HG02763 (cell line): Measurements from ENCODE around the gene MSI2.

ENCODE experiments used
- ATAC-seq: cut with Tn5 transposase; IDR thresholded peaks from one replicate; pipeline ENCODE4 v1.9.1; 2021; ENCODE audit warnings: mild to moderate bottlenecking, moderate library complexity; ENCODE audit not compliant: unreplicated experiment

Gene MSI2

DNA sequence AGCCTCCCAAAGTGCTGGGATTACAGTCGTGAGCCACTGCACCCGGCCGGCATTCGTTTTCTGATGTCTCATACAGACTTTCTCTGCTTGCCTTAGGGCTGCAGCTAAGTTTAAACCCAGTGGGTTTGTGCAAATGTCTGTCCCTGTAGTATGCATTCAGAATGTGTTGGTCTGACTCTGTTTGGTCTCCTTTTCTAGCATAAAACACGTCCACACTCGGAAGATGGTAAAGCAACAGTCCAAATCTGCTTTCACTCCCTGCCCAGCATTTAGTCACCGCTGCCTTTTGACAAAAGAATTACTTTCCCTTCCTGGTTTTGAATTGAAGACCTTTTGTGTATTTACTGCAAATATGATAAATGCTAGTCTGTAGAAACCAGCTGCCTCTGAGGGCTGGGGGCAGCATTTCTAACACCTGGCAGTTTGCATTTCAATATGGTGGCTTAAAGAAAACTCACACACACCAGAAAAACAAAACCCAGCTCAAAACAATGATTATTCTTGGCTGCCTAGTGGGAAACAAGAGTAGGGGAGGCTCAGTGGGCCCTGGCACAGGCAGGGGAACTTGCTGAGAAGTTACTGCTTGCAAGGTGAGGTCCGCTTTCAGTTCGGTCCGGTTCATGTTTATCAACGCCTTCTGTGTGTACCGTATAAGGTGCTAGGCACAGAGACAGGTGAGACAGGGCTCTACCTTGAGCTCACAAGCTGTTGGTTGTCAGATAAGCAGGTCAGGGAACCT lies 56.9 kb downstream of the MSI2 start:
- ATAC-seq: no peak

DNA sequence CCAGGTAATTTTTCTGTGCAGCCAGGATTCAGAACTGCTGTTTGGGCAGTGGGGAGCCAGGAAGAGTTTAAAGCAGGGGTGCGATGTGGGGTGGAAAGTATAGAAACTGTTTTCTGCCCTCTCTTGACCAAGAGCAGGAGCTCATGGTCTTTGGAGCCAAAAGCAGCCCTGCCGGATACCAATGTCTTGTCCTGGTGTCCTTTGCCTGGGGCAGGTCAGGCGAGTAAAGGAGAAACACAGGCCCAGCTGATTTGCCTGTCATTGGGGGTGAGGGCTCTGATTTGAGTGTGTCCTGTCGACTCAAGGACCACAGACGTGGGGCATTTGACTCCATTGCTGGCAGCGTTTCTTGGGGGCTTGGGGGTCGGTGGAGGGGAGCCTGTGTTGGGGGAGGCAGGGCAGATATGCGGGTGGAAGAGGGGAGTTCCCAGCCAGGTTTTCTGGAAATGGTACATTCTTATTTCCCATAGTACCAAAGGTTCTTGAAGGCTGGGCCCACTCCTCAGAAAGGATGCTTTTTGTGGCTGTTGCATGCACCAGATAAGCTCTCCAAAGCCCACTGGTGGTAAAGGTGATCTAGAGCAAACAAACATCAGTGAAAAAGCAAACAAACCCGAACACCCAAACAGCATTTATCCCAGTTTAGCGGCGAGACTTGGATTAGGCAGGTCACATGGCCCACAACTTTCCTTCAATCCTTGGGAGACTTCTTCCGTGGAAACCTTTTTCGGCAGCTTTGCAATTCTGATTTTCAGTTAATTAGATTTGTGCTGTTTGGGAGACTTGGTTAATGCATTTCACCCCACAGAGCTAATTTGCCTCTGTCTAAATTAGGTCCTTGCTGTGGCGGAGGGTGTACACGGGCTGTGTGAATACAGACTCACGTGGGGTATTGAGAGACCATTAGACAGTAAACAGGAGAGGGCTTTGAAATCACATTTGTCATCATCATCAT lies 59.0 kb downstream of the MSI2 start:
- ATAC-seq: no peak

DNA sequence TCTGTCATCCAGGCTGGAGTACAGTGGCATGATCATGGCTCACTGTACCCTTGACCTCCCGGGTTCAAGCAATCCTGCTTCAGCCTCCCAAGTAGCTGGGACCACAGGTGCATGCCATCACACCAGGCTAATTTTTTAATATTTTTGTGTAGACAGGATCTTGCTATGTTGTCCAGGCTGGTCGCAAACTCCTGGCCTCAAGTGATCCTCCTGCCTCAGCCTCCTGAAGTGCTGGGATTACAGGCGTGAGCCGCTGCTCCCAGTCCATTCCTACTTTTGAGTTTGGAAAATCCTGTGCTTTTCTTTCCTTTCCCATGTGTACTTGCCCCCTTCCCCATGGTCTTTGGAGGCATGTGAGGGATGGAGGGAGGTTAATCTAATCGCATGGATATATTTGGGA lies 60.0 kb downstream of the MSI2 start:
- no peak for ATAC-seq

GRCh38 chr17:57317079-57317478 lies 60.8 kb downstream of the MSI2 start:
- ATAC-seq: no peak

- no peak for ATAC-seq
These were observed 62.6 kb downstream of the MSI2 start for GRCh38 chr17:57318913-57319312.

DNA sequence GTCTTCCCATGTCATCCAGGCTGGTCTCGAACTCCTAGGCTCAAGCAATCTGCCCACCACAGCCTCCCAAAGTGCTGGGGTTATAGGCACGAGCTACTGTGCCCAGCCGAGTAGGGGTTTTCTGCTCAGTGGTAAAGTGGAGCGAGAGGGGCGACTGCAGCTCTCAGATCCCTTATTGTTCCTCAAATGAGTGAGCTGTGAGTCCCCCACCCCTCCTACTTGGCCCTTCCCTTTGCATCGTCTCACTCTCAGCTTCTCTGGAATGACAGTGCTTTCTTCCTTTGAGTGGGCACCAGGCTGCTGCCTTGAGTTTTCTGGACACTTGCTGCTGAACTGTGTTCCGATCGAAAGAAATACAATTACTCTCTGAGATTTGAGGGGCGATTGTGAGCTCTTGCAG lies 63.5 kb downstream of the MSI2 start:
- no peak for ATAC-seq

GRCh38 chr17:57323391-57323790 lies 67.1 kb downstream of the MSI2 start:
- no peak for ATAC-seq

DNA sequence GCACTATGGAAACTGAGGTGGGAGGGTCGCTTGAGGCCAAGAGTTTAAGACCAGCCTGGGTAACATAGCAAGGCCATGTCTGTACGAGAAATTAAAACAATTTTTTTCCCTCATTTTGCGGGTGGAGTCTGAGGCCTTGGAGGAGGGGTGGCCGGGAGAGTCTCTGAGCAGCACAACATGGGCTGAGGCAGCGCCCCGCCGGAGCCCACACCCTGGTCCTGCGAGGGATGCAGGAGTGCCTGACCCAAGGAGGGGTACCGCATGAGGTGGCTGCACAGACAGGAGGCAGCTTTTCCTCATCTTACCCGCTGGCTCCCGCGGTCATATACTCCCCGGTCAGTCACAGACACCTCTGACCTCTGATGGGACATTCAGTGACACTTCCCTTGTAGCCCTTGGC lies 67.7 kb downstream of the MSI2 start:
- ATAC-seq: no peak

DNA sequence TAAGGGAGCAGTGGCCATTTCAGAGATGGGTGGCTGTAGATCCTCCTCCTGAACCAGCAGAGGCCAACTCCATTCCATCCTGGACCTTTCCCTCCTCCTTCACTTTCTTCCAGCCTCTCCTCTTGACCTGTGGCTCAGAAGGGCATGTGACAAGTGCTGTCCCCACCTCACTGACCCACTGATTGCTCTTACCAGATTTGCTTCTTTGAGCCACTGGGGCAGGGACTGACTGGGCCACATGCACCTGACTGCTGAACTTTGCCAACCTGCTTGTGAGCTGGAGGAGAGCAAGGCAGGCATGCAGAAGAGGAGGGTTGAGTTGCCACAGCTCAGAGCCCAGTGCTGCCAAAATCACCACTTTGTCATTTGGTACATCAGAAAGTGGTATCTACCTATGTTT lies 68.3 kb downstream of the MSI2 start:
- ATAC-seq: no peak

DNA sequence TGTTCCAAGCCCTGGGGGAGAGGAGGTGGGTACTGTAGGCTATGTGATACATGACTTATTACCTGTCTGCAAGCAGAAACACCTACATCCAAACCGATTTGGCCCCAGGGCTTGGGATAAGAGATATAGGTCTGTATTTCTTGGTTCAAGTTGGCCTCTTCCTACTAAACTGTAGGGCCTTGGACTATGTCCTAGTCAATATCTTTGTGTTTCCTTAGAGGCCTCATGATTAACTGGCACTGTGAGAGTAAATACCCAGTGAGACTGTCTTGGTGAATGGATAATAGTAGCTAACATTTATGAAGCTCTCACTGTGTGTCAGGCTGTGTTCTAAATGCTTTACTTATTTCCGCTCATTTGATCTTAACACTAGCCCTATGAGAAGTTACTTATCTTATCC lies 70.0 kb downstream of the MSI2 start:
- ATAC-seq: no peak

DNA sequence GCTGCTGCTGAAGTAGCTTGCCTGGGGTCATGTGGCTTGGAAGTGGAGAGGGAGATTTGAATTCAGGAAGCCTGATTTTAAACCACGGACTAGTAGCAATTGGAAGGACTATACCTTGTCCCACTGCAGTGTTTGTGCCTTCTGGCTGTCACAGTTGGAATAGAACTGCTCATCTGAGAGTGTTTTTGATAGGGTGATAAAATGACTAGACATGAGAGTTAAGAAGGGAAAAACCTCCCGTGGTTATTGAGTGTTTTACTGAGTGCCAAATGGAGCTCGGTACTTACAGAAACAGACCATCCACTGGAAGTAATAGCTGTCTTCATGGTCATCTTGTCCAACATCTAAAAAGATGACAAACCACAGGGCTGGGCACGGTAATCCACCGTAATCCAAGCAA lies 70.4 kb downstream of the MSI2 start:
- no peak for ATAC-seq

- ATAC-seq: no peak
These were observed 71.0 kb downstream of the MSI2 start for GRCh38 chr17:57327176-57327970.

- ATAC-seq: no peak
These were observed 72.0 kb downstream of the MSI2 start for GRCh38 chr17:57328109-57328882.

DNA sequence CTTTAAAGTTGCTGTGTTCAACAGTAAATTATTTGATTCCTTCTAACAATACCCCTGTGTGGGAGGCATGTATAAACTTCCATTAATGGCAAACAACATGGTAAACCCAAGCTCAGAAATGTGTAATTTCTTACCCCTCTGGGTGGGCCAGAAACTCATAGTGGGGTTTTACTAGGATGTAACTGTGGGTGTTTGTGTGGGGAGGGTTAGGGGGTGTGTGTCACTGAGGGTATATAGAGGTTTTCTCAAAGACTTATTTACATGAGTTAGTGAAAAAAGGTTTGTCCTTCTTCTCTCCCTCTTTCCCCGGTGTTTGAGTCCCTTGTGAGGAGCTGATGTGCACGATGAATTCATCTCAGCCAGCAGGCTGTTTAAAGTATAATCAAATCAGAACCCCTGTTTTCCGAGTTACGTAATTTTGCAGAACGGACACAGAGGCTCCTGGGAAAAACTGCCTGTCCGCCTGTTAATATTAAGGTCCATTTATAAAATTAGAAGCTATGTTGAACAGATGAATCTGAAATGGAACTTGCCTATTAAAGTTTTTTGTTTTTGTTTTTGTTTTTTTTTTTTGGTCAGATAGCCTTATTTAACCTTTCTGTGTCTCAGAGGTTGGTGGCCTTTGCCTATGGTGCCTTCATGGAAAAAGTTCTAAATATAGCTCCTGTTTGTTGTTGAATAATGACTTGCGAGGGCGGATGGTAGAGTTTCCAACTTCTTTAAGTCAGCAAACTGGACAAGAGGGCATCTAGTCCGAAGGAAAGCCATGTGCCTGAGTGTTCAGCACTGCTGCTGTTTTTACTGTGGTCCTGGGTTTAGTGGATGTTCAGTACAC lies 73.3 kb downstream of the MSI2 start:
- ATAC-seq: no peak

GRCh38 chr17:57330587-57330986 lies 74.3 kb downstream of the MSI2 start:
- no peak for ATAC-seq

- no peak for ATAC-seq
These were observed 75.1 kb downstream of the MSI2 start for GRCh38 chr17:57331423-57331822.

DNA sequence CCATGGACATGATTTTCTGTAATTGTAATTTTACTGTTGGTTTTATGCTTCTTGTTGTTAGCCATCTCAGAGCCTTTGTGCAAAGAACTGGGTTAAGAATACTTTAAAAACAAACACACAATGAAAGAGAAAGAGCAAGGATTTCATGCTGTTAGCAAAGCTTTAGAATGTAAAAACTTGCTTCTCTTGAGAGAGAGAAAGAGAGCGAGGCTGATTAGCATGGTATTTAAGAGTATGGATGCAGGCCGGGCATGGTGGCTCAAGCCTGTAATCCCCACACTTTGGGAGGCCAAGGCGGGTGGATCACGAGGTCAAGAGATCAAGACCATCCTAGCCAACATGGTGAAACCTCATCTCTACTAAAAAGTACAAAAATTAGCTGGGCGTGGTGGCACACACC lies 76.2 kb downstream of the MSI2 start:
- no peak for ATAC-seq

- no peak for ATAC-seq
These were observed 79.0 kb downstream of the MSI2 start for GRCh38 chr17:57335195-57335792.

GRCh38 chr17:57337390-57337789 lies 81.1 kb downstream of the MSI2 start:
- ATAC-seq: no peak
